GM15510 (cell line): ENCODE results near the gene SLC39A12.

ENCODE experiments used
- POLR2A ChIP-seq: IDR thresholded peaks from 3 replicates; pipeline ENCODE4 v1.6.1; 2011; ENCODE audit warnings: borderline replicate concordance; ENCODE audit not compliant: insufficient read length; ENCODE audit errors: extremely low read depth

SLC39A12 gene

GRCh38 chr10:18005445-18005780 lies 53.7 kb downstream of the SLC39A12 start:
- no peak for TF ChIP-seq POLR2A

- TF ChIP-seq POLR2A: no peak
Measured at GRCh38 chr10:18005781-18006456, 54.2 kb downstream of the SLC39A12 start.

- TF ChIP-seq POLR2A: no peak
Measured at GRCh38 chr10:18008986-18009385, 57.3 kb downstream of the SLC39A12 start.

- no peak for TF ChIP-seq POLR2A
Measured at GRCh38 chr10:18010050-18010449, 58.3 kb downstream of the SLC39A12 start.

- TF ChIP-seq POLR2A: no peak
Measured at GRCh38 chr10:18020523-18020922, 68.8 kb downstream of the SLC39A12 start.

- TF ChIP-seq POLR2A: no peak
Measured at GRCh38 chr10:18021725-18022480, 70.2 kb downstream of the SLC39A12 start.

GRCh38 chr10:18043148-18044006 lies 91.7 kb downstream of the SLC39A12 start:
- TF ChIP-seq POLR2A: no peak

- TF ChIP-seq POLR2A: no peak
Measured at GRCh38 chr10:18044976-18045720, 93.4 kb downstream of the SLC39A12 start.

GRCh38 chr10:18056583-18056982 lies 104.9 kb downstream of the SLC39A12 start:
- no peak for TF ChIP-seq POLR2A

GRCh38 chr10:18059826-18060559 lies 108.3 kb downstream of the SLC39A12 start:
- TF ChIP-seq POLR2A: no peak

- no peak for TF ChIP-seq POLR2A
Measured at GRCh38 chr10:18066947-18067346, 115.2 kb downstream of the SLC39A12 start.

GRCh38 chr10:18068401-18068800 lies 116.7 kb downstream of the SLC39A12 start:
- TF ChIP-seq POLR2A: no peak

- no peak for TF ChIP-seq POLR2A
Measured at GRCh38 chr10:18071591-18071990, 119.9 kb downstream of the SLC39A12 start.

GRCh38 chr10:18073314-18073713 lies 121.6 kb downstream of the SLC39A12 start:
- TF ChIP-seq POLR2A: no peak

- TF ChIP-seq POLR2A: no peak
Measured at GRCh38 chr10:18075881-18076280, 124.2 kb downstream of the SLC39A12 start.
